Measurements from ENCODE around the gene TUFM. TPM values are rescaled to one million over a fixed set of nuclear protein-coding genes. Genes with fewer than 3 reads are reported as not detected.

TUFM gene
- total RNA-seq, 1 donor = 101 TPM

GRCh38 chr16:28880589-28880915 is 34.4 kb upstream of the TUFM start:
- Histone ChIP-seq H3K79me2 (ENCODE audit: insufficient read depth, low read length) (no peaks in the 10 kb centered on the region), H2AFZ (ENCODE audit: low read length) (peak overlapping the region; percentile 78), H4K20me1 (ENCODE audit: insufficient read depth, low read length) (no peaks in the 10 kb centered on the region), H3K27me3 (ENCODE audit: insufficient read depth, low read length) (no peaks in the 10 kb centered on the region), H3K9me3 (ENCODE audit: low read depth, low read length) (no peaks in the 10 kb centered on the region), H3K36me3 (ENCODE audit: insufficient read depth, low read length) (no peaks in the 10 kb centered on the region), H3K27ac (ENCODE audit: low read depth, low read length) (no peak overlapping the region), H3K4me1 (ENCODE audit: insufficient read depth, low read length) (peaks cover 14% of the 10 kb centered on the region), H3K4me2 (ENCODE audit: insufficient read depth, low read length) (peak overlapping the region; percentile 92), H3K4me3 (ENCODE audit: insufficient read depth, low read length) (peak overlapping the region; percentile 78)
- TF ChIP-seq CTCF (IDR thresholded peaks at IDR 0.05; ENCODE audit: extremely low read depth, low read depth, low read length) = no peak
- no peak for DNase-seq (ENCODE audit: insufficient read length, low spot score, missing footprints)

DNA sequence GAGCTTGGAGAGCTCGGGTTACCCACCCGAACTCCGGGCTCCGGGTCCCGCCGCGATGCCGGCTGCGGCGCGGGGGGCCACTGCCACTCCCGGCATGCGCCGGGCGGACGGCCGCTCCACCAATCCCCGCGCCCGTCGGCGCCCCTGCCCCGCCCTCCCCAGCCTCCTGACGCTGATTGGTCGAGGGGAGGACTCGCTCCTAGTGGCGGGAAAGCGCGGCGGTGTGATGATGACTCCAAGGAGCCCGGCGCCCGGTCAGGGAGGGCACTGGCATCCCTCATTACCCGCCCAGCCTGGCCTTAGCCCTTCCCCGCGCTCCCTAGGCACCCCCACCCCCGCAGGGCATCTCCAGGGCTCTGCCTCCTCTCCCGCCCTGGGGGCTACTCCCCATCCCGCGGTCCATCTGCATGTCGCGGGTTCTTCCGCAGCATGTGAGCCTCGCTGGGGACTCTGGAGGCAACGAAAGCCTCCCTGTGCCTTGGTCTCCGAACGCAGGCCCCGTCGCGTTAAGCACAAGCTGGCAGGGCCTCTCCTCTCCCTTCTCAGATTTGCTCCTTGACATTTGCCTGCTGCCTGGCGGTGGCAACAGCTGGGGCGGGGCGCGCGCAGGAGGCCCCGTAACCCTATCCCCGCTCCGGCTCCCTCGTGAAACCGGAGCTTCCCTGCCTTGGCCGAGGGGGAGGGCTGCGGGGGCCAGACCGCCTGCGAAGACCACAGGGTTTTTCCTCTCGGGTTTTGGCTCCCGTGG is 33.9 kb upstream of the TUFM start:
- H2AFZ ChIP-seq (ENCODE audit: low read length) = peak overlapping the region; percentile 88
- H3K9me3 ChIP-seq (ENCODE audit: low read depth, low read length) = no peaks in the 10 kb centered on the region
- no peaks in the 10 kb centered on the region for H3K27me3 ChIP-seq (ENCODE audit: insufficient read depth, low read length)
- H3K4me2 ChIP-seq (ENCODE audit: insufficient read depth, low read length) = peak overlapping the region; percentile 92
- peak overlapping the region; percentile 41 for H3K27ac ChIP-seq (ENCODE audit: low read depth, low read length)
- H4K20me1 ChIP-seq (ENCODE audit: insufficient read depth, low read length) = no peaks in the 10 kb centered on the region
- no peak for TF ChIP-seq CTCF (IDR thresholded peaks at IDR 0.05; ENCODE audit: extremely low read depth, low read depth, low read length)
- H3K36me3 ChIP-seq (ENCODE audit: insufficient read depth, low read length) = no peaks in the 10 kb centered on the region
- H3K4me3 ChIP-seq (ENCODE audit: insufficient read depth, low read length) = peak overlapping the region; percentile 78
- H3K79me2 ChIP-seq (ENCODE audit: insufficient read depth, low read length) = no peaks in the 10 kb centered on the region
- DNase-seq (ENCODE audit: insufficient read length, low spot score, missing footprints) = peak; percentile 100
- peaks cover 14% of the 10 kb centered on the region for H3K4me1 ChIP-seq (ENCODE audit: insufficient read depth, low read length)

GRCh38 chr16:28879261-28879840 is 33.2 kb upstream of the TUFM start:
- H3K9me3 ChIP-seq (ENCODE audit: low read depth, low read length) = no peaks in the 10 kb centered on the region
- peak overlapping the region; percentile 41 for H3K27ac ChIP-seq (ENCODE audit: low read depth, low read length)
- H3K4me1 ChIP-seq (ENCODE audit: insufficient read depth, low read length) = peaks cover 14% of the 10 kb centered on the region
- H4K20me1 ChIP-seq (ENCODE audit: insufficient read depth, low read length) = no peaks in the 10 kb centered on the region
- H3K4me2 ChIP-seq (ENCODE audit: insufficient read depth, low read length) = peak overlapping the region; percentile 92
- H3K27me3 ChIP-seq (ENCODE audit: insufficient read depth, low read length) = no peaks in the 10 kb centered on the region
- no peak for TF ChIP-seq CTCF (IDR thresholded peaks at IDR 0.05; ENCODE audit: extremely low read depth, low read depth, low read length)
- H3K79me2 ChIP-seq (ENCODE audit: insufficient read depth, low read length) = no peaks in the 10 kb centered on the region
- peaks cover 1% of the 10 kb centered on the region for H3K36me3 ChIP-seq (ENCODE audit: insufficient read depth, low read length)
- peak overlapping the region; percentile 78 for H3K4me3 ChIP-seq (ENCODE audit: insufficient read depth, low read length)
- peak; percentile 89 for DNase-seq (ENCODE audit: insufficient read length, low spot score, missing footprints)
- peak overlapping the region; percentile 88 for H2AFZ ChIP-seq (ENCODE audit: low read length)

Data from osteoblast (primary cell).